ENCODE measurements around the gene COL5A1.
"Not testable (repeated sequence)": the region's sequence is repeated elsewhere in the genome, so short reads cannot be mapped to it uniquely, and the experiment has no call there.

Gene COL5A1

GRCh38 chr9:134680393-134681060, 38.9 kb downstream of the COL5A1 start:
- no peak for DNase-seq

- no peak for DNase-seq
These were observed 39.6 kb downstream of the COL5A1 start for GRCh38 chr9:134681061-134681661.

- DNase-seq: no peak
These were observed 40.4 kb downstream of the COL5A1 start for GRCh38 chr9:134682026-134682425.

GRCh38 chr9:134682651-134683364, 41.2 kb downstream of the COL5A1 start:
- DNase-seq: no peak

- no peak for DNase-seq
These were observed 42.2 kb downstream of the COL5A1 start for GRCh38 chr9:134683714-134684374.

- no peak for DNase-seq
These were observed 42.7 kb downstream of the COL5A1 start for GRCh38 chr9:134684375-134684723.

- DNase-seq: not testable (repeated sequence)
These were observed 43.3 kb downstream of the COL5A1 start for GRCh38 chr9:134684941-134685340.

GRCh38 chr9:134685784-134686183, 44.2 kb downstream of the COL5A1 start:
- no peak for DNase-seq

- DNase-seq: no peak
These were observed 45.3 kb downstream of the COL5A1 start for GRCh38 chr9:134686896-134687295.

GRCh38 chr9:134687556-134687955, 46.0 kb downstream of the COL5A1 start:
- no peak for DNase-seq

- no peak for DNase-seq
These were observed 46.6 kb downstream of the COL5A1 start for GRCh38 chr9:134688231-134688630.

- DNase-seq: no peak
These were observed 47.2 kb downstream of the COL5A1 start for GRCh38 chr9:134688661-134689320.

- DNase-seq: no peak
These were observed 47.9 kb downstream of the COL5A1 start for GRCh38 chr9:134689321-134690181.

GRCh38 chr9:134690301-134690751, 48.7 kb downstream of the COL5A1 start:
- DNase-seq: no peak

GRCh38 chr9:134690946-134691694, 49.5 kb downstream of the COL5A1 start:
- DNase-seq: no peak

- DNase-seq: no peak
These were observed 50.3 kb downstream of the COL5A1 start for GRCh38 chr9:134691695-134692572.

GRCh38 chr9:134692573-134692860, 50.9 kb downstream of the COL5A1 start:
- DNase-seq: no peak

GRCh38 chr9:134693011-134693410, 51.4 kb downstream of the COL5A1 start:
- DNase-seq: no peak

- no peak for DNase-seq
These were observed 52.2 kb downstream of the COL5A1 start for GRCh38 chr9:134693641-134694367.

- no peak for DNase-seq
These were observed 52.7 kb downstream of the COL5A1 start for GRCh38 chr9:134694368-134694665.

Measured in CD4-positive, alpha-beta T cell treated with Interleukin-4 for 4 hours (primary cell).